Parathyroid adenoma (tissue), 2 donors: ENCODE data around the gene BAHCC1.

ENCODE experiments used
- H2AFZ ChIP-seq: fragments of 300-600 bp; sonication (generic); one replicate; pipeline ENCODE4 v1.7.0; 2017; ENCODE audit warnings: antibody characterized with exemption, mild to moderate bottlenecking
- H3K27ac ChIP-seq: fragments of 300-600 bp; sonication (generic); one replicate; pipeline ENCODE4 v1.7.0; 2017
- H3K27me3 ChIP-seq: fragments of 300-600 bp; sonication (generic); one replicate; pipeline ENCODE4 v1.7.0; 2017; ENCODE audit warnings: low read length; ENCODE audit not compliant: control insufficient read depth, insufficient read depth
- H3K36me3 ChIP-seq: fragments of 300-600 bp; sonication (generic); one replicate; pipeline ENCODE4 v1.7.0; 2017; ENCODE audit warnings: low read length; ENCODE audit not compliant: control insufficient read depth, insufficient read depth
- H3K4me1 ChIP-seq: fragments of 300-600 bp; sonication (generic); one replicate; pipeline ENCODE4 v1.7.0; 2017; ENCODE audit warnings: control low read depth
- H3K4me2 ChIP-seq: fragments of 300-600 bp; sonication (generic); one replicate; pipeline ENCODE4 v1.7.0; 2017; ENCODE audit warnings: low read length
- H3K4me3 ChIP-seq: fragments of 300-600 bp; sonication (generic); one replicate; pipeline ENCODE4 v1.7.0; 2017; ENCODE audit warnings: low read depth, low read length
- H3K79me2 ChIP-seq: fragments of 300-600 bp; sonication (generic); one replicate; pipeline ENCODE4 v1.7.0; 2017; ENCODE audit warnings: control low read depth
- H3K9ac ChIP-seq: fragments of 300-600 bp; sonication (generic); one replicate; pipeline ENCODE4 v1.7.0; 2017; ENCODE audit warnings: mild to moderate bottlenecking
- H3K9me3 ChIP-seq: fragments of 300-600 bp; sonication (generic); one replicate; pipeline ENCODE4 v1.7.0; 2017; ENCODE audit warnings: low read length; ENCODE audit not compliant: control insufficient read depth
- CTCF ChIP-seq: fragments of 300-600 bp; sonication (generic); IDR thresholded peaks from one replicate; pipeline ENCODE4 v1.7.0; 2017; ENCODE audit warnings: antibody characterized with exemption, mild to moderate bottlenecking
- donor health status: primary hyperparathyroidism.

BAHCC1 gene

GRCh38 chr17:81482673-81483072 is 87.4 kb downstream of the BAHCC1 start:
- Histone ChIP-seq H3K4me1 (peaks cover 8% of the 10 kb centered on the region), H3K9ac (no peak overlapping the region), H3K79me2 (no peaks in the 10 kb centered on the region), H3K4me2 (no peak overlapping the region), H3K27me3 (no peaks in the 10 kb centered on the region), H3K9me3 (no peaks in the 10 kb centered on the region), H2AFZ (no peak overlapping the region), H3K27ac (no peak overlapping the region), H3K36me3 (no peaks in the 10 kb centered on the region), H3K4me3 (no peak overlapping the region)
- TF ChIP-seq CTCF = no peak

- Histone ChIP-seq H3K36me3 (no peaks in the 10 kb centered on the region), H3K79me2 (no peaks in the 10 kb centered on the region), H3K4me2 (peak overlapping the region; percentile 78), H3K27me3 (no peaks in the 10 kb centered on the region), H2AFZ (no peak overlapping the region), H3K9ac (no peak overlapping the region), H3K27ac (no peak overlapping the region), H3K4me1 (peaks cover 8% of the 10 kb centered on the region), H3K9me3 (no peaks in the 10 kb centered on the region), H3K4me3 (no peak overlapping the region)
- TF ChIP-seq CTCF = no peak
These were observed 88.0 kb downstream of the BAHCC1 start for GRCh38 chr17:81483085-81483861.

GRCh38 chr17:81483862-81484194 is 88.6 kb downstream of the BAHCC1 start:
- Histone ChIP-seq H3K4me1 (peaks cover 8% of the 10 kb centered on the region), H3K4me3 (peak overlapping the region; percentile 25), H3K27me3 (no peaks in the 10 kb centered on the region), H3K36me3 (no peaks in the 10 kb centered on the region), H3K79me2 (no peaks in the 10 kb centered on the region), H3K9ac (no peak overlapping the region), H2AFZ (peak overlapping the region; percentile 61), H3K27ac (no peak overlapping the region), H3K9me3 (no peaks in the 10 kb centered on the region), H3K4me2 (peak overlapping the region; percentile 78)
- no peak for TF ChIP-seq CTCF

GRCh38 chr17:81484195-81484979 is 89.1 kb downstream of the BAHCC1 start:
- Histone ChIP-seq H2AFZ (peak overlapping the region; percentile 86), H3K9me3 (no peaks in the 10 kb centered on the region), H3K27me3 (no peaks in the 10 kb centered on the region), H3K4me1 (peaks cover 8% of the 10 kb centered on the region), H3K4me3 (peak overlapping the region; percentile 25), H3K36me3 (no peaks in the 10 kb centered on the region), H3K27ac (no peak overlapping the region), H3K9ac (no peak overlapping the region), H3K4me2 (peak overlapping the region; percentile 78), H3K79me2 (no peaks in the 10 kb centered on the region)
- peak; percentile 100 for TF ChIP-seq CTCF
